Measurements from ENCODE around the gene EGFR.
A peak's percentile ranks its signal among the peaks of the same experiment; 100 is the strongest.

EGFR gene

DNA sequence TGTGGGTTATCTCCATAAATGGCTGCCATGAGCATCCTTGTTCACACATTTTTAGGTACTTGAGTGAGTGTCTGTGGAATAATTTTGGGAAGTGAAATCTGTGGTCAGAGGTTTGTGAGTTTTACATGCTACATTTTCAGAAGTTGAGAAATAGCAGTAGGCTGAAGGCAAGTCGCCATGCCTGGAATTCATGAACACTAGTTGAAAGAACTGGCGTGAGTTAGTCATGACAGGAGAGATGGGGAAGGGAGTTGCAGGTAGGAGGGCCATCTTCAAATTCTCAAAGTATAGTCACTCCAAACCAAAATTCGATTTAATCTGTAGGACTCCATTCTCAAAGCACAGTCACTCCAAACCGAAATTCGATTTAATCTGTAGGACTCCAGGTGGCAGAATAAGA lies 89.6 kb downstream of the EGFR start:
- no peak for DNase-seq

DNA sequence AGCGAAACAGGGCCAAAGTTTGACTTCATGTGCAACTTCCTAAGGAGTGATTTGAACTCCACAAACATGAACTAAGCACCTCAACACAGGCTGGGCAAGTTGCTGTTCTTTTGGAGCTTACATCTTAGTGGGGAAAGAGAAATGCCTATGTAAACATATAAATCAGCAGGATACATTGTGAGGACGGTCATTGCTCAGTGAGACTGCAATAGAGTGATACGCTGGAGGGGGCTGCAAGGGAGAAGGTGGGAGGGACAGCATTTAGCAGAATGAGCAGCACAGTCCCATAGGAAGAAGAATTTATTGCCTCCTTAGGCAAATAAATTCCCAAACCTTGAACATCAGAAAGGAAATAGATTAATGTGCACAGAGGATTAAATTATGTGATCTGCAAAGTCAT lies 90.0 kb downstream of the EGFR start:
- DNase-seq, result no peak

DNA sequence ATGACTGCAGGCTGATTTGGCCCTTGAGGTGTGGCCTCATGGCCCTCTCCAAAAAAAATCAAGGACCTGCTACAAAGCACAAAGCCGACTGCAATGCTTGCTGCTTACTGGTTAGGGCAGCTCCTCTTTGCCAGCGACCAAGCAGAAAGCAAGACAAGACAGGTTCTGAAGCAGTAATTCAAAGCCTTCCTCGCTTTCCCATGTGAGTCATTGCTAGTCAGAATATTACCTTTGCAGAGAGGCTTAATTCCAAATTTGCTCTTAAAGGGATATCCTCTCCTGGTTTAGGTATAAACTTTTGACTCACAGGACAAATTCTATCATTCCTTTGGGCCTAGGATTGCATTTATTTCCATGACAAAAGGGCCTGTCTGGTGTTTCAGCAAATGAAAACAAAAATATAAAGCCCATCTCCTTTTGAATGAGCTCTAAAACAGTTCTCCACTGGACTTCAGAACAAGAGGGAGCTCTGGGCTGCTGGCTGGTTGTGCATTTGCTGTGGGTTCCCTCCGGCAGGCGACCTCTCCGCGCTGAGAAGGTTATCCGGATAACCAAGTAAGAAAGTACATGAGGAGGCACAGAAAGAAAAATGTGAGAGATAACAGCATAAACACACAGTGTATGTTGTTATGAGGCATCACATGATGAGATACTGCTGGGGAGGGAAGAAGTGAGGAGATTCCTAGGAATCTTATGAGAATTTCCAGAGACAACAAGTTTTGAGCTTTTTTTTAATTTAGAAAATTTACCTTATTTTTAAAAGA lies 90.8 kb downstream of the EGFR start:
- no peak for DNase-seq

DNA sequence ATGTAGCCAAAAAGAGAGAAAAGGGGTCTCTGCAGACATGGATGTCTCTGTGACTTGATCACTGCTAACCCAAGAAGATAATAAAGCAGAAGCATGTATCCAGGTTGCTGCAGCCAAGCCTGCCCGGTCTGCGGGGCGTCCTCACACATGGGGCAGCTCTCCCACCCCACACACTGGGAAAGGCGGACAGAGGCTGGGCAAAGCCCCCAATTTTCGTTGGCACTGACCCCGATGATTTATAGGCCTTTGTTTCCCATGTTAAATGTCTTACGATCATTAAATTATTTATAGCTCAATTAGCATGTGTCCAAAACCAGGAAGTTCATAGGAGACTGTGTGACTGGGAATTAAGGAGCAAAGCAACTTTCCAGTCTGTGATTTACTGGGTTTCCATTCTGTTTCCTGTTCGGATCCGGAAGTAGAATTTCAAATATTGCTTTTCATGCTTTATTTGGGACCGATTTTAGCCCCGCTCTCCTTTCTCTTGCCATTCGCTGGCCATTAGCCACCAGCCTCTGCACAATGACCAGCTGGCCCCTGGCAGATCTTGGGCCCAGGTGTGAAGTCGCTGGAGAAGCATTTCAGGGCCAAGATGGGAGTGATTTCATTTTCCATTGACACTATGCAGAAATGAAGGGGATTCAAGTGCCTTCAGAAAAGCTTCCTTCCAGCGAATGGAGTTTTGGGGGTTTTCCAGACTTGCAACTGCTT lies 91.6 kb downstream of the EGFR start:
- DNase-seq, result no peak

DNA sequence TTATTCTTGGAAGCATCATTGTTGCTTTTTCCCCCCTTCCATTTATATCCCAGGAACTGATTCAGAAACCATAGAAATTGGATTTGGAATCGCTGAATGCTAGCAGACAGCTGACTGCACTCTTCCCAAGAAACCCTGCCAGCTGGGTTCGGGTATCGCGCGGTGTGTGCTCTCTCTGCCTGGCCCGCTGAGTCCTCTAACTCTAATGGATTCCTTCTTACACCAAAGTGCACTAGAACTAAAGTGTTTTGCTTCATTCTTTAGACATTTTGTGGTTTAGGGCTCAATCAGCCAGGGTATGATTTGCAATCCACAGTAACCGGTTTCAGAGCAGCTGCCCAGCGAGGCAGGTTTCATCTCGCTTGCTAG lies 92.2 kb downstream of the EGFR start:
- DNase-seq, result peak; percentile 87

DNA sequence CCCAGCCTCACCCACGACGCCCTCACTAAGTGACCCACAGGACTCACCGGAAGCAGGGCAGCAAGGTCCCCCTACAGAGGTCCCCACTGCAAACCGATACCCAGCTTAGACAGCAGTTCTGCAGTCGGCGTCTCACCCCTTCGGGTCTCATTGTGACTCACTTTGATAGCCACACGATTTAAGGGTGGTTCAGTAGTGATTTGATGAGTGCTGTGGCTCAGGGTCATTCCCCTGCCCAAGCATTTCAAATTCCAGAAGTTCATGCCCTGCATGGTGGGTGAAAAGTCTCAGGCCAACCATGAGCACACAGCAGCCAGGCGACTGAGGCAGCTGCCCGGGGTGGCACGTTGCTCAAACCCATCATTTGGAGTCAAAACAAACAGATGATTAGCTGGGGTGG lies 93.2 kb downstream of the EGFR start:
- DNase-seq, result no peak

DNA sequence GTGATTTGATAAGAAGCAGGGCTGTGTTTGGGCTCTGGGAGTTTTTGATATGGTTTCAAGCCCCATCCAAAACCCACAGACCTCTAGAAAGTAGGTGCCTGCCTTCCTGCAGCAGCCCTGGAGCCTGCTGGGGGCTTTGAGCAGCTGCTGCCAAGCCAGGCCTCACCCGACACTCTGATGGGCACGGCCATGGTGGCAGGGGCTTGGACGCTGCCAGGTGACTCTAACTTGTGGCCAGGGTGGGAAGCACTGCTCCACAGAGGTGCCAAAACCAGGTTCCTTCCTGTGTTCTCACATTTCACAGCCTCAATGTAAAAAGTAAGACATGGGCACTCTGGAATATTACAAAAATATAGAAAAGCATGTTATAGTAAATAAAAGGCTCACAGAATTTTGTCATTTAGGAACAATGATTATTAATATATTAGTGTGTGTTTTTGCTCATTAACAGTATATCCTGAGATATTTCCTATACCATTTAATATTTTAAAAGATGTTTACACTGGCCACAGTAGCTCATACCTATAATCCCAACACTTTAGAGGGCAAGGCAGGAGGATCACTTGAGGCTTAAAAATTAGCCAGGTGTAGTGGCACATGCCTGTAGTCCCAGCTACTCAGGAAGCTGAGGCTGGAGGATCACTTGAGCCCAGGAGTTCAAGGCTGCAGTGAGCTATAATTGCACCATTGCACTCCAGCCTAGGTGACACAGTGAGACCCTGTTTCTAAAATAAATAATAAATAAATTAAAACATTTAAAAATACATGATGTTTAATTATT lies 95.1 kb downstream of the EGFR start:
- DNase-seq, result no peak

DNA sequence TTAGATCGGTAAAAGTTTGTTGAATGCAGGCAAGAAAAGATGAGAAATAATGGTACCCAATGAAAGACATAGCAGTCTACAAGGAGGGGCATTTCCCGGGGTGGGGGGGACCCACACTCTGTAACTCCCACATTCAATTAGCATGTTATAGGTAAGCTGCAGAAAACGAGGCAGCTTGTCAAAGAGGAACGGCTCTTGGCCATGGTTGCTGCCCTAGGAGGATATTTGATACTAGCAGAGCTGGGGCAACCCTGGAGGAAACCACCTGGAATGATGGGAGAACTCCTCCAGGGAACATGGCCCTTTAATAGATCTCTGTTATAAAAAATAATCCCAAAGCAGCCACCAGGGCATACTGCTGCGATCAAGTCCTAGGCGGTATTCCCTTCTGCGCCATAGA lies 98.5 kb downstream of the EGFR start:
- DNase-seq, result no peak

DNA sequence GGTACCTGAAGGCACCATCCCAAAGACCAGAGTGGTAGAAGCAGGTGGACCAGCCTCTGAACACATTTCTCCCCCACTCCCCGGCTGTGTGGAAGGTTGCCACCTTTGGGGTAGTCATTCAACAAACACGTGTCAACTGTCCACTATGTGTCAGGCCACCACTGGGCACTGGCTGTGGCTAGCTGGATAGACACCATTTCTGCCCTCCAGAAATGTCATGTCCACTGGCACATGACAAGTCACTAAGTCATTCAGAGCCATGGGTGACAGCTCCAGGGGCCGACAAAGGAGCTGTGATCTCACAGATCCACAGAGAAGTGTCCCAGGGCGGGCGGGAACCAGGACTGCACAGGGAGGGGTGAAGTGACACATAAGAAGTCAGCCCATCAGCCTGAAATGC lies 99.6 kb downstream of the EGFR start:
- DNase-seq, result no peak

DNA sequence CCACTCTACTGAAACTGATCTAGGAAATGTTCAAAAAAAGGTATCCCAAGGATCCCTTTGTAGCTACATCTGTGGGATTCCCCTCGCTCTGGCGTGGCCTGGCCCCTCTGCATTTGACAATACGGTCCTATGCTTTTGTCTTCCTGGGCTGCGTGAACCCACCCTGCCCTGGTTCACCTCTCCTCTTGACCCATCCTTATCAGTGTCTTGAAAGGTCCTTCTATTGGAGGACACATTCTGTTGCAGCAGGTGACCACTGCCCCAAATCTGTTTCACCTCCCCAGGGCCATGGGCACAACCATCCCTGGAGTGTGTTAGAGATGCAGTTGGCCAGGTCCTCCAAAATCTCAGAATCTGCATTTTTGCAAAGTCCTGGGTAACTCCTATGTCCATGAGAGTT lies 100.8 kb downstream of the EGFR start:
- no peak for DNase-seq

DNA sequence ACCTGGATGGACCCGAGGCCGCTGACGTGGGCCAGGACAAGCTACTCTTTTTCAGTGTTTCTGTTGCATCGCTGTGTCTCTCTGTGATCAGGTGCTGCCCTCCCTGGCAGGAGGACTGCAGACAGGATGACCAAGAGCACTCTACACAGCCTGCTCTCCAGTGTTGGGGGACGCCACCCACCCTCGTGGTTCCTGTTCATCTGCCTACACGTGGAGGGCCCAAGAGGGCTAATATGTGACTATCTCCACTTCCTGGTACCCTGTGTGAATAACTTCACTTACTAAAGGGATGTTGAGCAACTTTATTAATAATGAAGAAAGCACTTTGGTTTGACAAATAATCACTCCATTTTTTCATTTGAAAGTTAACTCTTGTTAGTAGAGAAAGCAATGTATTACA lies 101.3 kb downstream of the EGFR start:
- no peak for DNase-seq

DNA sequence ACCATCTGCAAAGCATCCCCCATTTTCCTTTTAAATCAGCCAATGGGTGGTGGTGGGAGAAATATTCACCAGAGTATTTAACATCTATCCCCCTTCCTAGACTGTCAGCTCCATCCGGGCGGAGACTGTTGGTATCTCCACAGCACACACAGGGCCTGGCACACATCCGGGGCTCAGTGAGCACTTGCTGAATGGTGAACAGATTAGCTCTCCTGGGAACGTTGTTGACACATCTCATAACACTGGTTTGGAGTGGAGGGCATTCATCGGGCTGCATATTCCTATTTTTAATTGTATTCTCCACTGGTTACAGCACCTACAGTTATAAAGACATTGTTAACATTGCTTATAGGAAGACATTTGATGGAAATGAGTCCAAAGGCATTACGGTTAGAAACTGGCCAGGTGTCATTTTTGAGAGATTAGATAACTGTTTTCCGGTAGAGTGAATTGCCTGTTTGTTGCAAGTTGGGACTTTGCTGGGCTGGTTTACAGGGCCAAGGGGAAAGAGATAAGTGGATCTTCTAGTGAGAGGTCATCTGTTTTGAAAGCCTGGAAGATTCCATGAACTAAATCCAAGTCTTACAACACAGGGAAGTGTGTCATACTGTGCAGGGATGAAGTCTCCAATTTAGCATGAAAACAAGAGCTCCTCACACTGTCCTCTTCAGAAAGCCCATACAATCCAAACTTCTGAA lies 101.8 kb downstream of the EGFR start:
- no peak for DNase-seq

DNA sequence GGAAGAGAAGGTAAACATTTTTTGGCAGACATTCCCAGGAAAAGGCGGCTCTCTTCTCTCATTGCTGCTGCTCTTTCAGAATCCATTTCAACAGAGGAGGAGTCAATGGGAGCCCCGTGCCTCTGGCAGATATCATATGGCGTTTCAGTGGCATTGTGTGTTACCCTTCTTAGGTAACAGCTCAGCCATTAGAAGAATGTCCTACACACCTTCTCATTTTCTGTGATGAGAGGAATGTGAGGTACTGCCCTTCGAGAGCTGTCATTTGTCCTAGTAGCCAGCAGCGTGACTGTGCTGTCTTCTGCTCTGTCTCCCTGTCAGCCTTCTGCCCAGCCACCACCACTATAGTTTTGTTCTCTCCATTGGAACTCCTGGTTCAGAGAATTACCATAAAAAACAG lies 102.4 kb downstream of the EGFR start:
- DNase-seq, result no peak

DNA sequence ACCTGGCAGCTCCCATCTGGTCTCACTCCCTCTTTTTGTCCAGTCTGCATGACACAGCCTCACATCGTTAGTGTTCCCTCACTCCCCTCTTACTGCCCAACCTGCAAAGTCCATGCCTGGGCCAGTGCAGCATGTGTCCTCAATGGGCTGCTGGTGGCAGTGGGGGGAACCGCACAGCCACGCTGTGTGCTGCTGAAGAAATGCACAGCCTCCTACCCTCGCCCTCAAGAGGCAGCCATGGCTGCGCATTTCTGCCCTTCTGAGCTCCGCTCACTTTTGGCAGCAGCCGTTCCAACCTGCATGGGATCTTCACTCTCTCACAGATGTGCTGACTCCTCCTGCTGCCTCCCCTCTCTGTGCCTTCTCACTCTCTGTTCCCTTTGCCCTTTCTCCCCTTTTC lies 103.4 kb downstream of the EGFR start:
- DNase-seq, result no peak

DNA sequence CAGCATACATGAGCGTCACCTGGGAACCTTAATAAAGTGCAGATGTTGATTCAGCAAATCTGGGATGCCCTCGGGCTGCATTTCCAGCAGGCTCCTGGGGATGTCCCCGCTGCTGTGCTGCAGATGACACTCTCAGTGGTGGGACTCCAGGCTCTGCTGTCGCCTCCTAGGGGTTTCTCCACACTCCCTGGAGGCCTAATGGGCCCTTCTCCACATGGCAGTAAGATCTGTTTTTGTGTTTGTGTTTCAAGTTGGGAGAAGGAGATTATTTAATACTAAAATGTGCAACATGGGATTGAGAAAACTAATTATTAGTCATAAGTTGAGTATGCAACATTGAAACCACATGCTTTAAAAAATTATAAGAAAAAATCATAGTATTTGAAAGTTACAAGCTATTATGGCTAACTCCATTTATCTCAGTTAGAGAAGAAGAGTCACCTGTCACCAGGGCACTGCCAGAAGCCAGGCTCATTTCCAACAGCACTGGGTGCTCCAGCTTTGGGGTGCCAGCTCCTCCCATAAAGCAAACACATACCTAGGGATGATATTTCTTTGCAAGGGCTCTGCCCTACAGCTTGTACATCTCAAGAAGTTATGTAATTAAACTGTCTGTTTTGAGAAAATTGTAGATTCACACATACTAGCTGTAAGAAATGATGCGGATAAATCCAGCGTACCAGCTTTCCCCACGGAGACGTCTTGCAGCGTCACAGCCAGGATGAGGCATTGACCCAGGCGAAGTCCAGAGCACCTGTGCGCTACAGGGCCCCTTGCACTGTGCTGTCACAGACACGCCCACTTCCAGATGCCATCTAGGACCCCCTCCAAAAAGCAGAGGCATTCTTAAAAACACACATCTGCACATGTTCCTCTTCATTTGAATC lies 106.4 kb downstream of the EGFR start:
- DNase-seq, result no peak

DNA sequence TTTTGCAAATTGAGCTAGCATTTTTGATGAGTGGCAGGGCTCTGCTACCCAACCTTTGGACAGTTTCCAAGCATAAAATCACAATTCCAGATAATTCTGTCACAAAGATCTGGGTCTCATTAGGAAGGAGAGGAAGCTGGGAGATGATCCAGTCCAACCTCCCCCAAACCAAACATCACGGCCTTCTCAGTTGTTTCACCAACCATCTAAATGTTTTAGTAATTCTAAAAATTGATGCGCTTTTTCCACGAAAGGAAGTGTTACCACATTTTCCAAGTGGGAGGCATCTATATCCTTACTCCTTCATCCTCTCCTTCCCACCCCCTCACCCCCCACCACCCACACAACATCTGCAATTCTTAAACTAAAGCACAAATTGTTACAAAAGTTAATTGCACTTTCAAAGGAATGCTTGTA lies 108.3 kb downstream of the EGFR start:
- DNase-seq, result no peak

DNA sequence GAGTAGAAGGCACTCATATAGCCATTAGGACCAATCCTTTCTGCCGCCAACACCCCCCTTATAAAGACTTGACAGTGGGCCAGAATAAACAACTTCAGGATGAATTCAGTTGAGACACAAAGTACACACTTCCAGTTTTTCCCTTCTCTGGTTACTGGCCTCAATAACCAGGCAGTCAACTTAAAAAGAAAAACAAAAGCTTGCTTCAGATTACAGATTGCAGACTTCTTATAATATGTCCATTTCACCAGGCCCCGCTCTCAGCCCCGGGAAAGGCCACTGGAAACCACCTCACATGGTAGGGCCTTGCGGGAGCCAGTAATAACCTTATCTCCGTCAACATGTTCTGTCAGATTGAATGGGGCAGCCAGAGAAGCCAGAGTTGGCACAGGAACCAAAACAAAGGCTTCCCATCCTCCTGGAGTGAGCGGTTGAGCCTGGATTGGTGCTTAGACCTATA lies 108.8 kb downstream of the EGFR start:
- DNase-seq, result peak; percentile 93

DNA sequence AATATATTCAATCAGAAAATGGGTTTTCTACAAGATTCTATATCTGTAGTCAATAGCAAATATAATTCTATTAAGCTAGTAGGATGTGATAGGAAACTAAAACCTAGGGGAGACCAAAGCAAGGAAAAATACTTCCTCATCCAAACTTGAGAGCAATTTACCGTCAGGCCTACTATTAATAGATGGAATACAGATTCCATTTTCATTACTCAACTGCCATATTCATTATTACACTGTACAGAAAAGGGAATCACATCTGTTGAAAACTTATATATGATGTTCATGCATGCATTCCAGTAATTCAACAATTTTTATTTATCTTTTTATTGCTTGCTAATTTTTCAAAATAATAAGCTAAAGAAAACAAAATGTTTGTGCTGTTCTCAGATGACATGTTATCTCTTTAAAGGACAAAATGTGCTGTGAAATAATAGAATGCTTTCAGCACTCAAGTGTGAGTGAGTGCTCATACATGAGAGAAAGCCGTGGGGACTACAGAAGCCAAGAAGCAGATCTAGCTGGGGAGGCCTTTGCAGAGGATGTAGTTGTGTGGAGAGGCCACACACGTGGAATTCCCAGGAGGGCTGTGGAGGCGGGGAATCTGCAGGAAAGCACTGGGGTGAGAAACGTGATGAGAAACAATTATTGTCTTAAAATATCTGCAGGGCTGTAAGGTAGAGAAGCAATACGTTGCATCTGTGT lies 110.0 kb downstream of the EGFR start:
- no peak for DNase-seq

DNA sequence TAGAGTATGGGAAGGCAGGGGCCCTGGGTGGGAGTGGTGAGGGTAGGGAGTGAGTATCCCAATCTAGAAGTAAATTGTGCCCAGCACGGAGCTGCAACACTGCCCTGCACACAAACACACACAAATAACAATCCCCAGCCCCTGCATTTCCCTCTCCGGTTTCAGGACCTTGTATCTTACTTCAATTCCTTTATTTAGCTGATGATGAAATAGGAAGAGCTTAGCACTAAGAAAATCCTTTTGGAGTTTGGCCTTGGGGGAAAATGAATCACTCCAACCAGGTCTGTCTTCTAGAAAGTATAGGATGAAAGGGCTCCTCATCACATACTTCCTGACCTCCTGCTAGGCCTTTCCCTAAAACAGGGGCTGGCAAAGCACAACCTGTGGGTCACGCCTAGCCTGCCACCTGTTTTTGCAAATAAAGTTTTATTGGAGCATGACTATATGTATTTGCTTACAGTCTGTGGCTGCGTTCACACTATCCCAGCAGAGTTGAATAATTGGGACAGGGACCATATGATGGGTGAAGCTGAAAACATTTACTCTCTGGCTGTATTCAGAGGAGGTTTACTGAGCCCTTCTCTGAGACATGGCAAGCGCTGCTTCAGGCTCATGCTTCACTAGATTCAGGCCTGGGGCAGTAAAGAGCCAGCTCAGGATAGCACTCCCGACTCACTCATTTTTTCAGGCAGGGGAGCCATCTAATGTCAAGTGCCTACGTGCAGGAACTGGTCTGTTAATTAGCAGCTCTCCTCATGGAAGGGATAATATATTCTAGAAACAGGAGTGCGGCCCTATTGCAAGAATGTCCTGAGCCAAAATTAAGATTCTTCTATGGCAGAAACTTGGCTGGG lies 111.0 kb downstream of the EGFR start:
- peak; percentile 44 for DNase-seq

DNA sequence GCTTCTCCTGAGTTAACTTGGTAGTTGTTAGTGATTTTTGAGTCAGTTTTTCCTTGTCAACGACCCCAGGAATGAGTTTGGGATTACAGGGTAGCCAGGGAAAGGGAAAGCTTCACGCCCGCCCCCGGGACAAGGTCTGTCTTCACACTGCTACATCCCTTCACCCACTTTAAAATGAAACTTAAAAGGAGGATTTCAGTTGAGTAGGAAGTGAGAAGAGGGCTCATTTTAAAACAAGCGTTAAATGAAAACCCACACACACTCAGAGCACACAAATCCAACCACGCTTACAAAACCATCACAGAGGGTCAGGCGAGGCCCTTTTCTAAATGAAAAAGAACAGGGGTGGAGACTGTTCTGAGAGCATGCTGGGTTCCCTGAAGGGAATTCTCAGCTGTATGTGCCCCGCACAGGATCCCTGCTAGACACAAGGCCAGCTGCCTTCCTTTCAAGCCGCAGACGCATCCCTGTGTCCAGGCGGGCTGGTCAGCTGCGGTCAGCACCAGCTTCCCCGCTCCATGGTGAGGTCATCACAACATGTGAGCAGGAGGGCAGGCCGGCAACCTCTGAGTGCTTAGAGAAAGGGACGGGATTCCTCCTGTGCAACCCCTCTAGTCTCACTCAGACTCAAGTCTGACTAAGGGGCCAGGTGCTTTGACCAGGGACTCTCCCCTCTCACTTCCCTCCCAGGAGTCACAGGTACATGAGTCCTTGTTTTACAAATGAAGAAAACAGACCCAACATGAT lies 111.8 kb downstream of the EGFR start:
- no peak for DNase-seq

All from NCI-H2107 (cell line).